Tibial nerve (tissue), 4 donors: ENCODE results near the gene FAM50A. TPM values are rescaled to one million over a fixed set of nuclear protein-coding genes. Genes with fewer than 3 reads are reported as not detected.

Experiments
- DNase-seq, 2 donors: peaks; one replicate each; pipeline ENCODE4 v3.0.0-alpha.2; 2019; ENCODE audit warnings: low spot score in 2 of 2
- H3K27ac ChIP-seq, 4 donors: fragments of 200-600 bp; sonication (generic) in 3 of 4; one replicate each; pipeline ENCODE4 v1.5.1; 2017 to 2019; ENCODE audit warnings: mild to moderate bottlenecking in 1 of 4
- H3K27me3 ChIP-seq, 2 donors: fragments of 200-600 bp; sonication (generic) in 1 of 2; one replicate each; pipeline versions ENCODE4 v1.5.1 to v1.6.0; 2017 to 2019
- H3K36me3 ChIP-seq, 3 donors: fragments of 200-600 bp; sonication (generic); one replicate each; pipeline ENCODE4 v1.5.1; 2018 to 2019
- H3K4me1 ChIP-seq, 4 donors: fragments of 200-600 bp; sonication (generic) in 3 of 4; one replicate each; pipeline ENCODE4 v1.5.1; 2017 to 2019
- H3K4me3 ChIP-seq, 4 donors: fragments of 200-600 bp; sonication (generic) in 3 of 4; one replicate each; pipeline ENCODE4 v1.5.1; 2017 to 2019; ENCODE audit warnings: mild to moderate bottlenecking in 1 of 4, moderate library complexity in 1 of 4
- H3K9me3 ChIP-seq, 4 donors: fragments of 200-600 bp; sonication (generic) in 3 of 4; one replicate each; pipeline ENCODE4 v1.5.1; 2017 to 2019
- EP300 ChIP-seq, 2 donors: sonication (generic); formaldehyde crosslinking; IDR thresholded peaks; one replicate each; pipeline ENCODE4 v1.6.1; 2017; ENCODE audit warnings: antibody characterized with exemption in 2 of 2, mild to moderate bottlenecking in 1 of 2
- POLR2A ChIP-seq, 2 donors: fragments of 450-650 bp; IDR thresholded peaks; one replicate each; pipeline ENCODE4 v1.6.1; 2017; ENCODE audit warnings: antibody characterized with exemption in 2 of 2, mild to moderate bottlenecking in 2 of 2, moderate library complexity in 2 of 2
- WGBS, 2 donors: methylation state at CpG; one replicate each; pipeline ENCODE4 v1.1.5; 2018; 5-methylcytosine and 5-hydroxymethylcytosine counted together
- total RNA-seq, 4 donors: library from RNA; depleted of rRNA; stranded (reverse); fragments of >200 nt; gene quantifications; one replicate each; pipeline ENCODE4 v1.1.0, GENCODE V29; 2016
- TF ChIP-seq, protein P1 (sequence below), 5 experiments: fragments of 200-600 bp in 3 of 5; fragments of 450-650 bp in 2 of 5; sonication (generic) in 3 of 5; IDR thresholded peaks; one replicate each; pipeline ENCODE4 v1.5.1; 2016 to 2019; ENCODE audit warnings: antibody characterized with exemption in 5 of 5, mild to moderate bottlenecking in 3 of 5, moderate library complexity in 2 of 5

Gene FAM50A
- total RNA-seq, 4 donors from 2014 or later, result 47.5 to 90.6 (median 63.0) TPM

DNA sequence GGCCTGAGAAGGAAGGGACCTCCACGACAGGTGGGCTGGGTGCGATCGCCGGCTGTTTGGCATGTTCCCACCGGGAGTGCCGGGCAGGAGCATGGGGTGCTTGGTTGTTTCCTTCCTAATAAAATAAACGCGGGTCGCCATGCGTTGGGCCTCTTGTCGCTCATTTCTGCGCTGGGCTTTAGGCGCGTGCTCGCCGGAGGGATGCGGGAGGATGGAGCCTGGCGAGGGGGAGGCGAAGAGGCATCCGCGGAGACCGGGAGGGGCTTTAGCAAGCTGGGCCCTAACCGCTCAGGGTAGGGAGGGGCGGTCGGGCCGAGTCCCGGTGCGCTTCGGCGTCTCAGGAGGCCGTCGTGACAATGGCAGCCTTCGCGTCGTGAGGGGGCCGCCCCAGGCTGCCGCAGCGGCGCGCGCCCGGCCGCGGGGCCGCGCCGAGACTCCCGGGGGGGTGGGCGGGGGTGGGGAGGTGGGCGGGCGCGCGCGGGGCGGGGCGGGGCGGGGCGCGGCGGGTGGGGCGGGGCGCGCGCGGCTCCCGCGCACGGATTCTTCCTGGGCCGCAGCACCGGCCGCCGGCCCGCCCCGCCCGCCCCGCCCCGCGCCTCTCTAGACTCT lies 7.5 kb upstream of the FAM50A start:
- 49 to 57% methylated on average over 5 to 17 of the region's 78 CpGs for WGBS, 2 donors
- TF ChIP-seq POLR2A (IDR thresholded peaks at IDR 0.05), result no peak
- TF ChIP-seq, protein P1, sequence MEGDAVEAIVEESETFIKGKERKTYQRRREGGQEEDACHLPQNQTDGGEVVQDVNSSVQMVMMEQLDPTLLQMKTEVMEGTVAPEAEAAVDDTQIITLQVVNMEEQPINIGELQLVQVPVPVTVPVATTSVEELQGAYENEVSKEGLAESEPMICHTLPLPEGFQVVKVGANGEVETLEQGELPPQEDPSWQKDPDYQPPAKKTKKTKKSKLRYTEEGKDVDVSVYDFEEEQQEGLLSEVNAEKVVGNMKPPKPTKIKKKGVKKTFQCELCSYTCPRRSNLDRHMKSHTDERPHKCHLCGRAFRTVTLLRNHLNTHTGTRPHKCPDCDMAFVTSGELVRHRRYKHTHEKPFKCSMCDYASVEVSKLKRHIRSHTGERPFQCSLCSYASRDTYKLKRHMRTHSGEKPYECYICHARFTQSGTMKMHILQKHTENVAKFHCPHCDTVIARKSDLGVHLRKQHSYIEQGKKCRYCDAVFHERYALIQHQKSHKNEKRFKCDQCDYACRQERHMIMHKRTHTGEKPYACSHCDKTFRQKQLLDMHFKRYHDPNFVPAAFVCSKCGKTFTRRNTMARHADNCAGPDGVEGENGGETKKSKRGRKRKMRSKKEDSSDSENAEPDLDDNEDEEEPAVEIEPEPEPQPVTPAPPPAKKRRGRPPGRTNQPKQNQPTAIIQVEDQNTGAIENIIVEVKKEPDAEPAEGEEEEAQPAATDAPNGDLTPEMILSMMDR (IDR thresholded peaks at IDR 0.05), result no peak
- no peak for TF ChIP-seq EP300 (IDR thresholded peaks at IDR 0.05)
- no peak for DNase-seq
- Histone ChIP-seq H3K4me3 (peak overlapping the region; percentile 11 to 87 (median 70)), H3K4me1 (peaks cover 0 to 33% (median 0%) of the 10 kb centered on the region in 4 donors), H3K36me3 (peaks cover 0 to 57% (median 0%) of the 10 kb centered on the region in 3 donors), H3K9me3 (no peaks in the 10 kb centered on the region), H3K27me3 (no peaks in the 10 kb centered on the region), H3K27ac (peak overlapping the region; percentile 90 to 93 (median 90))

DNA sequence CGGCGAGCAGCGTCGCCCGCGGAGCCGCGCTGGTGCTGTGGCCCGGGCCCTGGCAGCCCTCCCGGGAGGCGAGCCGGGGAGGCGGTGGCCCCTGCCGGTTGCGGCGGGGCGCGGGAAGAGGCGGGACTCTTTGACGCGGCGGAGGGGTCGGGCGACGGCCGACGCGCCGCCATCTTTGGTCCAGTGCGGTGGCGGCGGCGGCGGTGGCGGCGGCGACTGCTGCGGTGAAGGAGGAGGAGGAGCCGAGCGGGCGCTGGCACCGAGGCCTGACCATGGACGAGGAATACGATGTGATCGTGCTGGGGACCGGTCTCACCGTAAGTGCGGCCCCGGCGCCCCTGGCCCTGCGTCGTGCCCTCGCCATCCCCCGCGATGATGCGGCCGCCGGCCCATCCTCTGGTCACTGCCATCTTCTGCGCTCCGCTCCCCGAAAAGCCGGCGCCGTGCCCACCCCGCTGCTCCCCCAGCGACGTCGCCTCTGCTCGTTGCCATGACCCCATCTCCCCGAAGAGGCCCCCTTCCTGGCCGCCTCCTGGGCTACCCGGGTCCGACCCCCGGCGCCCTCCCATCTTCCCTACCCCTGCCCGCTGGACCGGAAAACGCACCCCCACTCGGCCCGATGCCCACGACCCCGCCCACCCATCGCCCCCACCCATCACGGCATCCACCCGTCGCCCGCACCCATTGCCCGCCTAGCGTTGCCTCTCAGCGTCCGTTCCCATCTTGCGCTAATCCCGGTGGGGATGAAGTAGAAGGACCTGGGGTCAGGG lies 6.8 kb upstream of the FAM50A start, which contains the start of gene GDI1:
Gene GDI1 (plus strand): TSS at position 172 of the 770 bp plus-strand sequence. CDS start 101 bp downstream, at position 273.
- Histone ChIP-seq H3K9me3 (no peaks in the 10 kb centered on the region), H3K36me3 (peaks cover 0 to 58% (median 0%) of the 10 kb centered on the region in 3 donors), H3K4me3 (peak within 1 kb of the TSS; percentile 50 to 87 (median 70)), H3K4me1 (peaks cover 0 to 33% (median 0%) of the 10 kb centered on the region in 4 donors), H3K27me3 (no peaks in the 10 kb centered on the region), H3K27ac (peak within 1 kb of the TSS; percentile 90 to 93 (median 90))
- no peak for DNase-seq
- 11 to 31% methylated on average over 7 to 74 of the region's 93 CpGs for WGBS, 2 donors
- TF ChIP-seq, protein P1 (IDR thresholded peaks at IDR 0.05), result no peak
- TF ChIP-seq EP300 (IDR thresholded peaks at IDR 0.05) (peak in 1 of 2 donors; percentile 58), POLR2A (IDR thresholded peaks at IDR 0.05) (peak; percentile 15 to 59)

DNA sequence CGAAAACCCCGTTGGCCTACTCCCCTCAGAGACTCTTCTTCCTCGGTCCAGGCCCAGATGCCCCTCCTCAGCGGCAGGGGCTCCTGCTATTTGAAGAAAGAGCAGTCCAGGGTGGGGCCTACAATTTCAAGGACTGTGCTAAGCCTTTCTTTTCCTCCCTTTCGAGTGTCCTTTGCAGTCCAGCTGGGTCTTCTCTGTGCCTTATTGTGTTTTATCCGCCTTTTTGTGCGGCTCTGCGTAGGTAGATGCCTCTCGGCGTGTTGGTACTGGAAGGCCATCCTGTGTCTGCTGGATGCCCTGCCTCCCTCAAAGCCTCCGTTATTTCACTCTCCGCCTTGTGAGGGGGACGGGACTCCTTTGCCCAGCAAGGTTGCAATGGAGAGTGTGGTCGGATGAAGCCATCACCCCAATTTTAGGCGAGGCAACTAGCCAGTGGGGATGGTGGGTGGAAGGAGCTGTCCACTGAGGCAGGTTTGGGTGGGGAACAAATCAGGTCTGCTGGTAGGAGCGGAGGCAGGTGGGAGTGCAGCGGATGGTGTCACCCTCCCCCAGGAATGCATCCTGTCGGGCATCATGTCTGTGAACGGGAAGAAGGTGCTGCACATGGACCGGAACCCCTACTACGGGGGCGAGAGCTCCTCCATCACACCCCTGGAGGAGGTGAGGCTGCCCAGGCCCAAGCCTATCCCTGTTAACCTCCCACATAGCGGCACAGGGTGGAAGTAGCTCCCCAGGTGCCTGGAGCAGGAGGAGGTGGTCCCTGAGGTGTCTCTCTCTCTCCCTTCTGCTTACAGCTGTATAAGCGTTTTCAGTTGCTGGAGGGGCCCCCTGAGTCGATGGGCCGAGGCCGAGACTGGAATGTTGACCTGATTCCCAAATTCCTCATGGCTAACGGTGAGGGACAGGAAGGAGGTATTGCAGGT lies 5.7 kb upstream of the FAM50A start:
- Histone ChIP-seq H3K27ac (peak overlapping the region; percentile 90 to 93 (median 90)), H3K27me3 (no peaks in the 10 kb centered on the region), H3K36me3 (peaks cover 0 to 58% (median 0%) of the 10 kb centered on the region in 3 donors), H3K4me1 (peaks cover 0 to 36% (median 0%) of the 10 kb centered on the region in 4 donors), H3K9me3 (no peaks in the 10 kb centered on the region), H3K4me3 (peak overlapping the region; percentile 50 to 87 (median 70))
- WGBS, 2 donors, result 10 to 55% methylated on average over 15 to 28 of the region's 28 CpGs
- no peak for DNase-seq
- TF ChIP-seq POLR2A (IDR thresholded peaks at IDR 0.05) (no peak), EP300 (IDR thresholded peaks at IDR 0.05) (no peak)
- TF ChIP-seq, protein P1 (IDR thresholded peaks at IDR 0.05), result no peak

DNA sequence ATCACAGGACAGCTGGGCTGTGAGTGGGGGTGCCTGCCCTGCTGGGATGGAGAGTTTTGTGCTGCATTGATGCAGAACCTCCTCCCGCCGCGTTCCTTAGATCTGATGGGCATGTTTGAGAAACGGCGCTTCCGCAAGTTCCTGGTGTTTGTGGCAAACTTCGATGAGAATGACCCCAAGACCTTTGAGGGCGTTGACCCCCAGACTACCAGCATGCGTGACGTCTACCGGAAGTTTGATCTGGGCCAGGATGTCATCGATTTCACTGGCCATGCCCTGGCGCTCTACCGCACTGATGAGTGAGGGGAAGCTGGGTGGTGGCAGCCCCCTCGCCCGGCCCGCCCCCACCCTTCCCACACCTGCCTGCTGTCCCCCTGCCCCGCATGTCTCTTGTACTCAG lies 4.1 kb upstream of the FAM50A start:
- Histone ChIP-seq H3K27me3 (no peaks in the 10 kb centered on the region), H3K4me1 (peaks cover 0 to 45% (median 0%) of the 10 kb centered on the region in 4 donors)
- WGBS, 2 donors, result 87 to 100% methylated on average over 1 to 18 of the region's 18 CpGs

More for the DNA sequence above, 4.1 kb upstream of the FAM50A start:
- DNase-seq, result no peak
- Histone ChIP-seq H3K4me3 (no peak overlapping the region), H3K9me3 (no peaks in the 10 kb centered on the region), H3K36me3 (peaks cover 0 to 42% (median 0%) of the 10 kb centered on the region in 3 donors), H3K27ac (no peak overlapping the region)
- TF ChIP-seq POLR2A (IDR thresholded peaks at IDR 0.05), result no peak
